ENCODE data around the gene SLC11A2.

SLC11A2 gene

GRCh38 chr12:51025836-51026638 lies at the start of gene SLC11A2:
TSS of gene SLC11A2 (minus strand) at chr12:51026384. CDS start at chr12:51010728, 15,656 bp downstream.
- peak; percentile 93 to 97 for DNase-seq

- DNase-seq = no peak
Observed at GRCh38 chr12:51075390-51075789, 49.2 kb upstream of the SLC11A2 start.

- DNase-seq = no peak
Observed at GRCh38 chr12:51071663-51072062, 45.5 kb upstream of the SLC11A2 start.

GRCh38 chr12:51070004-51070403 lies 43.8 kb upstream of the SLC11A2 start:
- DNase-seq = no peak

- DNase-seq = no peak
Observed at GRCh38 chr12:51067771-51068170, 41.6 kb upstream of the SLC11A2 start.

GRCh38 chr12:51067229-51067628 lies 41.0 kb upstream of the SLC11A2 start:
- DNase-seq = no peak

GRCh38 chr12:51065530-51065929 lies 39.3 kb upstream of the SLC11A2 start:
- DNase-seq = no peak

- no peak for DNase-seq
Observed at GRCh38 chr12:51062631-51063397, 36.6 kb upstream of the SLC11A2 start.

GRCh38 chr12:51059086-51059485 lies 32.9 kb upstream of the SLC11A2 start:
- no peak for DNase-seq

GRCh38 chr12:51056242-51056641 lies 30.1 kb upstream of the SLC11A2 start:
- no peak for DNase-seq

- DNase-seq = no peak
Observed at GRCh38 chr12:51055060-51055459, 28.9 kb upstream of the SLC11A2 start.

- no peak for DNase-seq
Observed at GRCh38 chr12:51051787-51052186, 25.6 kb upstream of the SLC11A2 start.

- no peak for DNase-seq
Observed at GRCh38 chr12:51049525-51049924, 23.3 kb upstream of the SLC11A2 start.

- peak in 1 of 2 experiments; percentile 24 for DNase-seq
Observed at GRCh38 chr12:51048661-51049251, 22.6 kb upstream of the SLC11A2 start.

GRCh38 chr12:51047655-51048540 lies 21.7 kb upstream of the SLC11A2 start, which contains the start of gene LETMD1:
TSS of gene LETMD1 (plus strand) at chr12:51048327. CDS start at chr12:51048357, 30 bp downstream.
- peak; percentile 97 to 98 for DNase-seq

- DNase-seq = no peak
Observed at GRCh38 chr12:51036279-51036678, 10.1 kb upstream of the SLC11A2 start.

- no peak for DNase-seq
Observed at GRCh38 chr12:51033457-51034089, 7.4 kb upstream of the SLC11A2 start.

- DNase-seq = no peak
Observed at GRCh38 chr12:51033048-51033447, 6.9 kb upstream of the SLC11A2 start.

GRCh38 chr12:51028813-51029150 lies 2.6 kb upstream of the SLC11A2 start:
- no peak for DNase-seq

- DNase-seq = peak; percentile 28 to 69
Observed at GRCh38 chr12:51028126-51028812, 2.1 kb upstream of the SLC11A2 start.

GRCh38 chr12:51027342-51027835 lies 1.2 kb upstream of the SLC11A2 start:
- no peak for DNase-seq

Data from NCI-H526 (cell line).